Measurements from ENCODE around the gene TMEM87B. TPM values are rescaled to one million over a fixed set of nuclear protein-coding genes. Genes with fewer than 3 reads are reported as not detected.
"Not testable (repeated sequence)": the region's sequence is repeated elsewhere in the genome, so short reads cannot be mapped to it uniquely, and the experiment has no call there.

Gene TMEM87B
- total RNA-seq, 2 experiments from 2014 or later, result 13.9 to 22.8 TPM

DNA sequence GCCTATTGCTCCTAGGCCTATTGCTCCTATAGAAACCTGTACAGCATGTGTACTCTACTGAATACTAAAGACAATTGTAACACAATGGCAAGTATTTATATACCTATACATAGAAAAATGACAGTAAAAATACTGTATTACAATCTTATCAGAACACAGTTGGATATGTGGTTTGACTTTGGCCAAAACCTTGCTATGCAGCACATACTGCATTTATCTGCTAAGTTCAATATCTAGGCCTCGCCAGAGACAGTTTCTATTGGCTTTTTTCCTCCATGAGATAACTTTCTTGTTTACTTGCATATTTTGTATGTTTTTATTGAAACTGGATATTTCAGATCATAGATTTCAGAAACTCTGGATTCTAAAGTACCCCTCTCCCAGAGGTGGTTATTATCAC, 19.3 kb upstream of the TMEM87B start:
- intact Hi-C loops (cut with micrococcal nuclease; ENCODE audit: unreplicated experiment), result no loop called here
- TF ChIP-seq EZH2phosphoT487 (IDR thresholded peaks at IDR 0.05; ENCODE audit: borderline replicate concordance, low read depth, low read length), result no peak
- TF ChIP-seq, protein P1, sequence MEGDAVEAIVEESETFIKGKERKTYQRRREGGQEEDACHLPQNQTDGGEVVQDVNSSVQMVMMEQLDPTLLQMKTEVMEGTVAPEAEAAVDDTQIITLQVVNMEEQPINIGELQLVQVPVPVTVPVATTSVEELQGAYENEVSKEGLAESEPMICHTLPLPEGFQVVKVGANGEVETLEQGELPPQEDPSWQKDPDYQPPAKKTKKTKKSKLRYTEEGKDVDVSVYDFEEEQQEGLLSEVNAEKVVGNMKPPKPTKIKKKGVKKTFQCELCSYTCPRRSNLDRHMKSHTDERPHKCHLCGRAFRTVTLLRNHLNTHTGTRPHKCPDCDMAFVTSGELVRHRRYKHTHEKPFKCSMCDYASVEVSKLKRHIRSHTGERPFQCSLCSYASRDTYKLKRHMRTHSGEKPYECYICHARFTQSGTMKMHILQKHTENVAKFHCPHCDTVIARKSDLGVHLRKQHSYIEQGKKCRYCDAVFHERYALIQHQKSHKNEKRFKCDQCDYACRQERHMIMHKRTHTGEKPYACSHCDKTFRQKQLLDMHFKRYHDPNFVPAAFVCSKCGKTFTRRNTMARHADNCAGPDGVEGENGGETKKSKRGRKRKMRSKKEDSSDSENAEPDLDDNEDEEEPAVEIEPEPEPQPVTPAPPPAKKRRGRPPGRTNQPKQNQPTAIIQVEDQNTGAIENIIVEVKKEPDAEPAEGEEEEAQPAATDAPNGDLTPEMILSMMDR (conservative IDR thresholded peaks at IDR 0.05; ENCODE audit: low read length), result no peak
- 0 out of 2 replicates have a peak, but pooled peaks cover 6% of the 10 kb centered on the region for H3K9me3 ChIP-seq (ENCODE audit: low read length)
- CTCF ChIA-PET (ENCODE audit: unreplicated experiment), result no interaction called here
- no peak overlapping the region for H2AFZ ChIP-seq (ENCODE audit: low read length)
- H4K20me1 ChIP-seq (ENCODE audit: insufficient read depth, low read length), result no peaks in the 10 kb centered on the region
- no peaks in the 10 kb centered on the region for H3K36me3 ChIP-seq (ENCODE audit: insufficient read depth, low read length)
- BruUV-seq (replicated peaks), result no TSS peak
- no peak overlapping the region for H3K4me3 ChIP-seq (ENCODE audit: low read depth, low read length, poor library complexity, severe bottlenecking)
- H3K9me2 ChIP-seq (ENCODE audit: insufficient read depth, low read length), result no peaks in the 10 kb centered on the region
- H3K4me2 ChIP-seq (ENCODE audit: low read length), result no peak overlapping the region
- POLR2A ChIA-PET, result no interaction called here
- no peaks in the 10 kb centered on the region for H3K79me2 ChIP-seq (ENCODE audit: insufficient read depth, low read depth, low read length)
- no peaks in the 10 kb centered on the region for H3K4me1 ChIP-seq (ENCODE audit: insufficient read depth, low read length, poor library complexity, severe bottlenecking)
- no peak overlapping the region for H3K27ac ChIP-seq (ENCODE audit: low read depth, low read length, poor library complexity, severe bottlenecking)
- DNase-seq (ENCODE audit: low spot score), result no peak

DNA sequence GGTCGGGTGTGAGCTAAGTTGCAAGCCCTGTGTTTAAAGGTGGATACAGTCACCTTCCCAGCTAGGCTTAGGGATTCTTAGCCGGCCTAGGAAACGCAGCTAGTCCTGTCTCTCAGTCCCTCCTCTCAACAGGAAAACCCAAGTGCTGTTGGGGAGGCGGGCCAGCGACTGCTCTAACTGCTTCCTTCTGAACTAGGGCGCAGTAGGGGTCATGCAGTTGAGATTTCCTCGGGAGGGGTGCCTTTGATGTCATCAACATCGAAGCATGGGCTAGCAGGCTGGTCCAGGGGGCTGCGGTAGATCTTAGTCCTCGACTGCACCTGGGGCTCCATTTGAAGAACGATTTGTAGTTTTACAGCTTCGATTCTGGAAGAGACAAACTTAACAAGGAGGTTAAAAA, 15.5 kb upstream of the TMEM87B start:
- H3K27ac ChIP-seq (ENCODE audit: low read depth, low read length, poor library complexity, severe bottlenecking); H3K79me2 ChIP-seq (ENCODE audit: insufficient read depth, low read depth, low read length); H3K9me3 ChIP-seq (ENCODE audit: low read length); intact Hi-C loops (cut with micrococcal nuclease; ENCODE audit: unreplicated experiment); H3K9me2 ChIP-seq (ENCODE audit: insufficient read depth, low read length); DNase-seq (ENCODE audit: low spot score); H2AFZ ChIP-seq (ENCODE audit: low read length); H4K20me1 ChIP-seq (ENCODE audit: insufficient read depth, low read length); H3K4me3 ChIP-seq (ENCODE audit: low read depth, low read length, poor library complexity, severe bottlenecking); BruUV-seq (replicated peaks); H3K4me1 ChIP-seq (ENCODE audit: insufficient read depth, low read length, poor library complexity, severe bottlenecking); H3K36me3 ChIP-seq (ENCODE audit: insufficient read depth, low read length); H3K4me2 ChIP-seq (ENCODE audit: low read length): not testable (repeated sequence)
- CTCF ChIA-PET (ENCODE audit: unreplicated experiment), result interaction anchor here (0.6 kb wide), 1 partner anchor 10 kb away, joined by 3 read pairs; no protein-coding TSS in a partner anchor
- POLR2A ChIA-PET, result interaction anchor here (0.6 kb wide), 1 partner anchor 38 kb away, joined by 4 read pairs; no protein-coding TSS in a partner anchor

DNA sequence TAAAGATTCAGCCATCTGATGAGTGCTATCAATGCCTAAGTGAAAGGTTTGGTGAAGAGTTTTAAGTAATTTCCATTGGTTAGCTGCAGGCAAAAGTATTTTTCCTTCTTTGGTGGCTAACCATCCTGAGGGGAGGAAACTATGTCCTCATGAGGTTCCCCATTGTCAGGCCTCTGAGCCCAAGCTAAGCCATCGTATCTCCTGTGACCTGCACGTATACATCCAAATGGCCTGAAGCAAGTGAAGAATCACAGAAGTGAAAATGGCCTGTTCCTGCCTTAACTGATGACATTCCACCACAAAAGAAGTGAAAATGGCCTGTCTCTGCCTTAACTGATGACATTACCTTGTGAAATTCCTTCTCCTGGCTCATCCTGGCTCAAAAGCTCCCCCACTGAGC, 15.0 kb upstream of the TMEM87B start:
- H3K4me3 ChIP-seq (ENCODE audit: low read depth, low read length, poor library complexity, severe bottlenecking); H3K79me2 ChIP-seq (ENCODE audit: insufficient read depth, low read depth, low read length); DNase-seq (ENCODE audit: low spot score); H3K9me2 ChIP-seq (ENCODE audit: insufficient read depth, low read length); intact Hi-C loops (cut with micrococcal nuclease; ENCODE audit: unreplicated experiment); H2AFZ ChIP-seq (ENCODE audit: low read length); POLR2A ChIA-PET; BruUV-seq (replicated peaks); H3K36me3 ChIP-seq (ENCODE audit: insufficient read depth, low read length); H4K20me1 ChIP-seq (ENCODE audit: insufficient read depth, low read length); H3K9me3 ChIP-seq (ENCODE audit: low read length); H3K4me1 ChIP-seq (ENCODE audit: insufficient read depth, low read length, poor library complexity, severe bottlenecking); H3K27ac ChIP-seq (ENCODE audit: low read depth, low read length, poor library complexity, severe bottlenecking); H3K4me2 ChIP-seq (ENCODE audit: low read length): not testable (repeated sequence)
- CTCF ChIA-PET (ENCODE audit: unreplicated experiment), result interaction anchor here (0.6 kb wide), 1 partner anchor 10 kb away, joined by 3 read pairs; no protein-coding TSS in a partner anchor

DNA sequence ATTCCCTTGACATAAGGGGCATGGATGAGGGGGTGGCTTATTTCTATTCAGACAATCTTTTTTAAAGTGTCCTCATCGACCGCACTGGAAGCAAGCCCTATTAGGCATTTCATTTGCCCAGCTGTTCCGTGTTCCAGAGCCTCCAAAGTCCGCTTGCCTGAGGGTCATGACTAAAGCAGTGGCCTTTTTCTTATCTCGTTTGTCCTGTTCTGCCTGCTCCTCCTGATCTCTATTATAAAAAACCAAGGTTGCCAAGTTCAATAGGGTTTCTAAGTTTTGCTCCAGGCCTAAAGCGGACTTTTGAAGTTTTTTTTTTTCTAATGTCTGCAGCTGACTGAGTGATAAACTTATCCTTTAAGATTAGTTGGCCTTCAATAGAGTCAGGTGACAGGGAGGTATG, 13.6 kb upstream of the TMEM87B start:
- H3K4me1 ChIP-seq (ENCODE audit: insufficient read depth, low read length, poor library complexity, severe bottlenecking); CTCF ChIA-PET (ENCODE audit: unreplicated experiment); H3K79me2 ChIP-seq (ENCODE audit: insufficient read depth, low read depth, low read length); H4K20me1 ChIP-seq (ENCODE audit: insufficient read depth, low read length); H3K9me3 ChIP-seq (ENCODE audit: low read length); DNase-seq (ENCODE audit: low spot score); H3K4me3 ChIP-seq (ENCODE audit: low read depth, low read length, poor library complexity, severe bottlenecking); intact Hi-C loops (cut with micrococcal nuclease; ENCODE audit: unreplicated experiment); POLR2A ChIA-PET; H3K4me2 ChIP-seq (ENCODE audit: low read length); H3K9me2 ChIP-seq (ENCODE audit: insufficient read depth, low read length); H2AFZ ChIP-seq (ENCODE audit: low read length); BruUV-seq (replicated peaks); H3K36me3 ChIP-seq (ENCODE audit: insufficient read depth, low read length); H3K27ac ChIP-seq (ENCODE audit: low read depth, low read length, poor library complexity, severe bottlenecking): not testable (repeated sequence)

All from OCI-LY7 (cell line).